Smooth muscle cell (in vitro differentiated cells): Measurements from ENCODE around the gene COQ8B. TPM values are rescaled to one million over a fixed set of nuclear protein-coding genes. Genes with fewer than 3 reads are reported as not detected.
A peak's percentile ranks its signal among the peaks of the same experiment; 100 is the strongest.

Experiments
- DNase-seq: peaks from one replicate; lab custom pipeline; 2025; ENCODE audit not compliant: unreplicated experiment; lab: John Stamatoyannopoulos, UW
- H2AFZ ChIP-seq: fragments of 200-600 bp; sonication (generic); 2 replicates; pipeline ENCODE4 v1.6.0; 2016; ENCODE audit warnings: antibody characterized with exemption, low read depth, mild to moderate bottlenecking
- H3F3A ChIP-seq: fragments of 200-600 bp; sonication (generic); 2 replicates; pipeline ENCODE4 v1.6.0; 2017; ENCODE audit warnings: antibody characterized with exemption, low read depth
- H3K27ac ChIP-seq: fragments of 200-600 bp; sonication (generic); 2 replicates; pipeline ENCODE4 v1.5.1; 2016; ENCODE audit warnings: low read depth, mild to moderate bottlenecking
- H3K27me3 ChIP-seq: fragments of 200-600 bp; sonication (generic); 2 replicates; pipeline ENCODE4 v1.6.1; 2016; ENCODE audit warnings: low read depth, mild to moderate bottlenecking
- H3K36me3 ChIP-seq: fragments of 200-600 bp; sonication (generic); 2 replicates; pipeline ENCODE4 v1.5.1; 2016; ENCODE audit warnings: low read depth
- H3K4me1 ChIP-seq: fragments of 200-600 bp; sonication (generic); 2 replicates; pipeline ENCODE4 v1.5.1; 2016; ENCODE audit warnings: low read depth
- H3K4me2 ChIP-seq: fragments of 200-600 bp; sonication (generic); 2 replicates; pipeline ENCODE4 v1.6.0; 2016; ENCODE audit warnings: mild to moderate bottlenecking
- H3K4me3 ChIP-seq: fragments of 200-600 bp; sonication (generic); 2 replicates; pipeline ENCODE4 v1.5.1; 2016; ENCODE audit warnings: mild to moderate bottlenecking
- H3K79me2 ChIP-seq: fragments of 200-600 bp; sonication (generic); 2 replicates; pipeline ENCODE4 v1.6.0; 2016; ENCODE audit warnings: low read depth, mild to moderate bottlenecking
- H3K9ac ChIP-seq: fragments of 200-600 bp; sonication (generic); 2 replicates; pipeline ENCODE4 v1.6.0; 2016; ENCODE audit warnings: low read depth
- H3K9me3 ChIP-seq: fragments of 200-600 bp; sonication (generic); replicated peaks from 2 replicates; pipeline ENCODE4 v1.5.1; 2016; ENCODE audit warnings: low read depth
- H4K20me1 ChIP-seq: fragments of 200-600 bp; sonication (generic); 2 replicates; pipeline ENCODE4 v1.6.0; 2016; ENCODE audit warnings: low read depth
- WGBS: methylation state at CpG from one replicate; pipeline ENCODE4 v1.1.7; 2016; ENCODE audit warnings: low lambda C conversion rate; 5-methylcytosine and 5-hydroxymethylcytosine counted together
- polyA plus RNA-seq: library from polyadenylated mRNA; unstranded; fragments of >200 nt; fragmentation: Nextera tagmentation; extraction: Ambion mirVana; gene quantifications from 2 replicates; pipeline ENCODE4 v1.2.1, GENCODE V29; 2016
- total RNA-seq: library from RNA; depleted of rRNA; stranded (reverse); fragments of >200 nt; gene quantifications from 2 replicates; pipeline ENCODE4 v1.2.3, GENCODE V29; 2014
- TF ChIP-seq, protein P1 (sequence below): fragments of 200-600 bp; sonication (generic); IDR thresholded peaks from 2 replicates; pipeline ENCODE4 v1.5.1; 2017; ENCODE audit warnings: borderline replicate concordance, mild to moderate bottlenecking, antibody characterized with exemption; ENCODE audit not compliant: insufficient read depth, poor library complexity, severe bottlenecking

The COQ8B gene
- total and polyA plus RNA-seq, 2 experiments from 2014 or later = 21.2 to 26.0 TPM

DNA sequence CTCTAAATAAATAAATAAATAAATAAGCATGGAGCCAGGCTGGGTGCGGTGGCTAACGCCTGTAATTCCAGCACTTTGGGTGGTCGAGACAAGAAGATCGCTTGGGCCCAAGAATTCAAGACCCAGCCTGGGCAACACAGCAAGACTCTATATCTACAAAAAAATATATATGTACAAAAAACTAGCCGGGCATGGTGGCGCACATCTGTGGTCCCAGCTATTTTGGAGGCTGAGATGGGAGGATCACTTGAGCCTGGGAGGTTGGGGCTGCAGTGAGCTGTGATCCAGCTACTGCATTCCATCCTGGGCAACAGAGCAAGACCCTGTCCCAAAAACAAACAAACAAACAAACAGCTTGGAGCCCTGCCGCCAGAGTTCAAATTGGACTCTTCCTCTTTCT lies 30.9 kb upstream of the COQ8B start:
- H3K27me3 ChIP-seq = no peaks in the 10 kb centered on the region
- H3K36me3 ChIP-seq = no peaks in the 10 kb centered on the region
- H3K9ac ChIP-seq = no peak overlapping the region

DNA sequence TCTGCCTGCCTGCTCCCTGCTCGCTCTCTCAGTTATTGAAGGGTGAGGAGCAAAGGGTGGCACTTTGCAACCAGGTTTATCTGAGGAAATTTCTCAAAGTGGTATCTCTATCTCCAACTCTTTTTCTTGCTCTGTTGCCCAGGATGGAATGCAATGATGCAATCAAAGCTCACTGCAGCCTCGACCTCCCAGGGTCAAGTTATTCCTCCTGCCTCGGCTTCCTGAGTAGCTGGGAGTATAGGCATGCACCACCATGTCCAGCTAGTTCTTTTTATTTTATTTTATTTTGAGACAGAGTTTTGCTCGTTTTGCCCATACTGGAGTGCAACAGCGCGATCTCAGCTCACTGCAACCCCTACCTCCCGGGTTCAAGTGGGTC lies 28.7 kb upstream of the COQ8B start:
- Histone ChIP-seq H3K27ac (peak overlapping the region; percentile 60), H4K20me1 (no peaks in the 10 kb centered on the region), H3K27me3 (no peaks in the 10 kb centered on the region), H3K36me3 (no peaks in the 10 kb centered on the region), H3F3A (peaks cover 8% of the 10 kb centered on the region), H3K9ac (no peak overlapping the region), H3K4me3 (no peak overlapping the region), H3K4me2 (peak overlapping the region; percentile 13), H3K79me2 (no peaks in the 10 kb centered on the region), H2AFZ (no peak overlapping the region), H3K9me3 (no peaks in the 10 kb centered on the region), H3K4me1 (peaks cover 11% of the 10 kb centered on the region)
- WGBS = 66% methylated on average over 7 of the region's 7 CpGs
- no peak for DNase-seq
- TF ChIP-seq, protein P1, sequence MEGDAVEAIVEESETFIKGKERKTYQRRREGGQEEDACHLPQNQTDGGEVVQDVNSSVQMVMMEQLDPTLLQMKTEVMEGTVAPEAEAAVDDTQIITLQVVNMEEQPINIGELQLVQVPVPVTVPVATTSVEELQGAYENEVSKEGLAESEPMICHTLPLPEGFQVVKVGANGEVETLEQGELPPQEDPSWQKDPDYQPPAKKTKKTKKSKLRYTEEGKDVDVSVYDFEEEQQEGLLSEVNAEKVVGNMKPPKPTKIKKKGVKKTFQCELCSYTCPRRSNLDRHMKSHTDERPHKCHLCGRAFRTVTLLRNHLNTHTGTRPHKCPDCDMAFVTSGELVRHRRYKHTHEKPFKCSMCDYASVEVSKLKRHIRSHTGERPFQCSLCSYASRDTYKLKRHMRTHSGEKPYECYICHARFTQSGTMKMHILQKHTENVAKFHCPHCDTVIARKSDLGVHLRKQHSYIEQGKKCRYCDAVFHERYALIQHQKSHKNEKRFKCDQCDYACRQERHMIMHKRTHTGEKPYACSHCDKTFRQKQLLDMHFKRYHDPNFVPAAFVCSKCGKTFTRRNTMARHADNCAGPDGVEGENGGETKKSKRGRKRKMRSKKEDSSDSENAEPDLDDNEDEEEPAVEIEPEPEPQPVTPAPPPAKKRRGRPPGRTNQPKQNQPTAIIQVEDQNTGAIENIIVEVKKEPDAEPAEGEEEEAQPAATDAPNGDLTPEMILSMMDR = no peak

More for the DNA sequence above, 30.9 kb upstream of the COQ8B start:
- Histone ChIP-seq H3K4me3 (no peak overlapping the region), H3K4me2 (no peak overlapping the region), H3F3A (peaks cover 8% of the 10 kb centered on the region), H3K79me2 (peaks cover 10% of the 10 kb centered on the region), H3K4me1 (peaks cover 12% of the 10 kb centered on the region), H3K9me3 (no peaks in the 10 kb centered on the region), H2AFZ (no peak overlapping the region), H4K20me1 (no peaks in the 10 kb centered on the region), H3K27ac (no peak overlapping the region)
- TF ChIP-seq, protein P1 = no peak
- no peak for DNase-seq
- over 99% methylated on average over 7 of the region's 7 CpGs for WGBS

DNA sequence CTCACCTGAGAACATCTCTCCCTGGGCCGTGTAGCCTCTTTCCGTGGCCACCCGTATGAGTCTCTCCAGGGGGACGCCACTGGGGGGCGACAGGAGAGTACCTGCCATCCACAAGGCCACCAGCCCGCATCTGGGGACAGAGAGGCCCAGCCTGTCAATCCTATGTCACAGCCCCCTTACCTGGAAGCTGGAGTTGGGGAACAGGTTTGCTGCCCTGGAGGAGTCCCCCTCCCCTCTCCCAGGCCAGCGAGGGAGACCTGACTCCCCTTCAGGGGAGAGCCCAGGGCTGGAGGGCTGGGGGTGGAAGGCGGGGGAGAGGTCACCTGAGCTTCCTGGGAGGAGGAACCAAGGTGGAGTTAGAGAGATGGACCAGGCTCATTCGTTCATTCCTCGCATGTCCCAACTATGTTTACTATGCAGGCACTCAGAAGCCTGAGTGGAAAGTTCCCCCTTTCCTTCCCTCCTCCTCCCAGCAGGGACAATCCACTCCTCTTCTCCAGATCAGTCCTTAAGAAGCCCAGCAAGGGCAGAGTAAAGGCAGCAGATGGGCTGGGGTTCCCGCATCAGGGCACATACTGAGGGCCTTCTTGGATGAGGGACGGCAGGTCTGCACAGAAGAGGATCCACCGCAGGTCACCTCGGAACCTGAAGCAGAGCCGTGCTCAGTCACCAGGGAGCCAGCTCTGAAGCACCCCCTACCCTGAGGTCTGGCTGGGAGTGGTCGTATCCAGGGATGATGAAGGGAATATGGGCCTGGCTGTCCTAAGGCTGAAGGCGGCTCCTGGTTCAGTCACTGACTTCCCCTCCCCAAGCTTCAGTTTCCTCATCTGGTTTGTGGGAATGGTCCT lies 28.1 kb upstream of the COQ8B start:
- peaks cover 7% of the 10 kb centered on the region for H3K4me1 ChIP-seq
- no peak overlapping the region for H3K9ac ChIP-seq
- WGBS = 53% methylated on average over 17 of the region's 17 CpGs
- H3K79me2 ChIP-seq = no peaks in the 10 kb centered on the region
- DNase-seq = no peak
- peak overlapping the region; percentile 13 for H3K4me2 ChIP-seq
- peak overlapping the region; percentile 60 for H3K27ac ChIP-seq
- no peaks in the 10 kb centered on the region for H4K20me1 ChIP-seq
- no peak overlapping the region for H2AFZ ChIP-seq
- H3K9me3 ChIP-seq = no peaks in the 10 kb centered on the region
- TF ChIP-seq, protein P1 = peak; percentile 7
- H3K36me3 ChIP-seq = no peaks in the 10 kb centered on the region
- peaks cover 8% of the 10 kb centered on the region for H3F3A ChIP-seq
- no peak overlapping the region for H3K4me3 ChIP-seq
- H3K27me3 ChIP-seq = no peaks in the 10 kb centered on the region
